ENCODE data around the gene EGR1.
A peak's percentile ranks its signal among the peaks of the same experiment; 100 is the strongest.

EGR1 gene

DNA sequence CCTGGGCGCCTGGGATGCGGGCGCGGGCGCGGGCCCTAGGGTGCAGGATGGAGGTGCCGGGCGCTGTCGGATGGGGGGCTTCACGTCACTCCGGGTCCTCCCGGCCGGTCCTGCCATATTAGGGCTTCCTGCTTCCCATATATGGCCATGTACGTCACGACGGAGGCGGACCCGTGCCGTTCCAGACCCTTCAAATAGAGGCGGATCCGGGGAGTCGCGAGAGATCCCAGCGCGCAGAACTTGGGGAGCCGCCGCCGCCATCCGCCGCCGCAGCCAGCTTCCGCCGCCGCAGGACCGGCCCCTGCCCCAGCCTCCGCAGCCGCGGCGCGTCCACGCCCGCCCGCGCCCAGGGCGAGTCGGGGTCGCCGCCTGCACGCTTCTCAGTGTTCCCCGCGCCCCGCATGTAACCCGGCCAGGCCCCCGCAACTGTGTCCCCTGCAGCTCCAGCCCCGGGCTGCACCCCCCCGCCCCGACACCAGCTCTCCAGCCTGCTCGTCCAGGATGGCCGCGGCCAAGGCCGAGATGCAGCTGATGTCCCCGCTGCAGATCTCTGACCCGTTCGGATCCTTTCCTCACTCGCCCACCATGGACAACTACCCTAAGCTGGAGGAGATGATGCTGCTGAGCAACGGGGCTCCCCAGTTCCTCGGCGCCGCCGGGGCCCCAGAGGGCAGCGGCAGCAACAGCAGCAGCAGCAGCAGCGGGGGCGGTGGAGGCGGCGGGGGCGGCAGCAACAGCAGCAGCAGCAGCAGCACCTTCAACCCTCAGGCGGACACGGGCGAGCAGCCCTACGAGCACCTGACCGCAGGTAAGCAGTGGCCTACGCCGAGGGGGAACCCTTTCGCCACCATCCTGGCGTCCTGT lies at the start of gene EGR1:
EGR1 (plus strand) TSS at position 219 of the 864 bp plus-strand sequence; CDS start at position 502, 283 bp downstream.
- DNase-seq: peak; percentile 91

DNA sequence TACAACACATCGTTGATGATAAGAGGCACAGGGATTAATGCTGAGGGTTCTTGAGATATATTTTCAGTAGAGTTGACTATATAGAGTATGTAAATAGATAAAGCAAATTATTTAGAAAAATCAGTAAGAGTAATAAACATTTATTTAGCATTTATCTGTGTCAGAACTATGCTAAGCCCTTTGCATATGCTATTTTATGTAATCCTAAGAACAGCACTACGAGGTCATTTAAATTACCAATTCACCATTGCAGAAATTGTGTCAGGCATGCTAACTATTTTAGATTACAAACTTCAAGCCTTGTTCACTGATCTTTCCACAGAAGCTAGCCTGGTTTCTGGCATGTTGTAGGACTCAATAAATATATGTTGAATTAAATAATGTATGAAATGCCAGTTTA lies 46.8 kb upstream of the EGR1 start:
- no peak for DNase-seq

DNA sequence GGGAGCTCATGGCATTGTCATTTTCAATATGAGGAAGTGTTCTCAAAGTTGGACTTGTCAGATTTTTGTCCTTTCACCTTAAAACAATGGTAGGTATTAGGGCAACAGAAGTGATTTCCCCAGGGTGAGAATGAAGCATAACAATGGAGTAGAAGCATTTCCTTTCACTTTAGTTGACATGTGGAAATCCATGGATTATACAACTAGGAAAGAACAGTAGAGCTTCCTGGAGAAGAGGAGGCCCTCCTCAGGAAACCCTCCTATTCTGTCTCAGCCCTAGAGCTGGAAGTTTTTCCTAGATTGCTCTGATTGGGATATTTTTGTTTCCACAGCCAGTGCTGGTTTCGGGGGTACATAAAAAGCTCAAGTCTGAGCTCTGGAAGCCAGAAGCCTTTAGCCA lies 40.2 kb upstream of the EGR1 start:
- no peak for DNase-seq

DNA sequence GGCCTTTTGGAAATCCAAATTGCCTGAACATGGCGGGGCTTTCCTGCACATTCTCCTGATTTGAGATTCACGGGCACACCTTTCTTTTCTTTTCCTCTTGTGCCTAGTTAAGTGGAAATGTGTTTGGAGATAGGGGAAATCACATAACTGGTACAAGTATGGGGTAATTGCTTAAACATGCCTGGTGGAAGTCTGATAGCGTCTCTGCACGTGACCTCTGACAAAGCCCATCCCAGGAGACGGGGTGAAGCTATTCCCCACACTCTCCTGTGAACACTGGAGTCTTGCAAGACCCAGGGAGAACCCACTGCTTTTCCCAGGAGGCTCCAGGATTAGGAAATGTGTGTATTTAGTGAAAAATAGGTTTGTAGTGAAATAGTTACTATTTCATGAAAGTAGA lies 29.3 kb upstream of the EGR1 start:
- DNase-seq: no peak

DNA sequence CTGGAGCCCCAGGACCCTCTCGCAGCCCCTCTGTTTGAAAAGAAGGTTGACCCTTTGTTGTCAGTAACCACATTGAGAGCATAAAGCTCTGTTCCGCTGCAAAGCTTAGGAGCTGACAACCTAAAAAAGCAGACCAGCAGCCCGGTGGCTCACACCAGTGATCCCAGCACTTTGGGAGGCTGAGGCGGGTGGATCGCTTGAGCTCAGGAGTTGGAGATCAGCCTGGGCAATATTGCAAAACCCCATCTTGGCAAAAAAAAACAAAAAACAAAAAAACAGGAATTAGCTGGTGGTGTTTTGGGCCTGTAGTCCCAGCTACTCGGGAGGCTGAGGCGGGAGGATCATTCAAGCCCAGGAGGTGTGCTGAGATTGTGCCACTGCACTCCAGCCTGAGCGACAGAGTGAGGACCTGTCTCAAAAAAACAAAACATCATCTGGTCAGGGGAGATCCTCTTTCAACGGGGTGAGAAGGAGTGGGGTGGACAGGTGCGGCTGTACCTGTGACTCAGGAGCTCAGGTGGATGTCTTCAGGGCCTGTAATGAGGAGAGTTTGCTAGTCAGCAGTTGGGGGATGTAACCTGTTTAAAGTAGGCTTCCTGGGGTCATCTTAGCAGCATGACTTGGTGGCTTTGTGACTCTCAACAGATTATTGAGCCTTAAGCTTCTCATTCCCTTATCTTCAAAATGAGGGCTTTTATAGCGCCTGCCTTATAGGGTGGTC lies 27.1 kb upstream of the EGR1 start:
- no peak for DNase-seq

DNA sequence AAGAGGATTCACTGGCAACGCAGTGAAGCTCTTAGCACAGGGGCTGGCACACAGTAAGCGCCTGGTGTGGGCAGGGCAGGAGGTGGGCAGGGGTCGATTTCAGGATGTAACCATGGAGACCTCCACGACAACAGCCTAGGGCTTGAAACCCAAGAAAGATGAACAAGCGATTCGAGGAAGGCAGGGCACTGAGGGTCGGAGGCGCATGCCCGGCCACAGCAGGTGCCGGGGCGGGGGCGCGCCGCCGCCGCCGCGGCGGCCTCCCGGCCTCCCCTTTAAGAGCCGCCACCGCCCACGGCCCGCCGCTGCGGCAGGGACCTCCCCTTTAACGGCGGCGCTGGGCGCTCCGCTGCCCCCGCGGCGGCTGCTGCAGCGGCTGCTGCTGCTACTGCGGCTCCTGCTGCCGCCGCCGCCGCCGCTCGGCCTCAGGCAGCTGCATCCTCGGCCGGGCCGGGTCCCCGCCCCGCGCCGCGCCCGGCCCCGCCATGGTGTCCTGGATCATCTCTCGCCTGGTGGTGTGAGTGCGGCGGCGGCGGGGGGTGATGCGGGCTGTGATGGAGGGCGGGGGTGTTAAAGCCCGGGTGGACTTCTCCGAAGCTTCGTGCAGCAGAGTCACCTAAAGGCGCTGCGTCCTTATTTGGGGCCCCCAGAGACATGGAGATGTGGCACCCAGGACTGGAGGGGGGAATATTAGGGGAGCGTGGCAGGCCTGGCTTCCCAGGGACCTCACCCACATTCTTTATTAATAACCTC lies 26.4 kb upstream of the EGR1 start, which contains the start of gene REEP2:
REEP2 (plus strand) TSS at position 334 of the 753 bp plus-strand sequence; CDS start at position 486, 152 bp downstream.
- DNase-seq: peak; percentile 61

DNA sequence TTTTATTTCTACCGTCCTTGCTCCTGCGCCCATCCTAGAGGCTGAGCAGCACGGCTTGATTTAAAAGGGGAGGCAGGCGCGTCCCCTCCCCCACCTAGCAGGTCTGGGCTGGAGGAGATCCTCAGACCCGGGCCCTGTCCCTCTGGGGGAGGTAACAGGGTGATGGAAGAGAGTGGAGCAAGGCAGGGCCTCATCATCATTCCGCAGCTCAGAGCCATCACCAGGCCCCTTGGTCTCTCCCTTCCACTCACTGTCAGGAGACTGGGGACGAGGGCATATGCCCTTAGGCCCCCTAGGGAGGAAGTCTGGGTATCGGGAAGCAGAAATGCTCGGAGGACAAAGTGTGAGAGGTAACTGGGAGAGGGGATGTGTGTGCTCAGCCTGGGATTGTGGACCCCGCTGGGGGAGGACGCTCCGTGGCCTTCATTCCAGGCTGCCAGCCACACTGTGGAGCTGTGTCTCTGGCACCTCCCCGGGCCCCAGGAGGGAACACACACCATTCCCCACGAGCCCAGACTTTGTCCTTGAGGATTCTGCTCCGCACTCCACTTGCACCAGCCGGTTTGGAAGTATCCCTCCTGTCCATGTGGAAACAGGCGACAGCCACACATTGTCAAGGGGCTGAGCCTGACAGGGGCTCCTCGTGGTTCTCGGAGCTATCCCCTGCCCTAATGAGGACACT lies 25.7 kb upstream of the EGR1 start:
- DNase-seq: no peak

DNA sequence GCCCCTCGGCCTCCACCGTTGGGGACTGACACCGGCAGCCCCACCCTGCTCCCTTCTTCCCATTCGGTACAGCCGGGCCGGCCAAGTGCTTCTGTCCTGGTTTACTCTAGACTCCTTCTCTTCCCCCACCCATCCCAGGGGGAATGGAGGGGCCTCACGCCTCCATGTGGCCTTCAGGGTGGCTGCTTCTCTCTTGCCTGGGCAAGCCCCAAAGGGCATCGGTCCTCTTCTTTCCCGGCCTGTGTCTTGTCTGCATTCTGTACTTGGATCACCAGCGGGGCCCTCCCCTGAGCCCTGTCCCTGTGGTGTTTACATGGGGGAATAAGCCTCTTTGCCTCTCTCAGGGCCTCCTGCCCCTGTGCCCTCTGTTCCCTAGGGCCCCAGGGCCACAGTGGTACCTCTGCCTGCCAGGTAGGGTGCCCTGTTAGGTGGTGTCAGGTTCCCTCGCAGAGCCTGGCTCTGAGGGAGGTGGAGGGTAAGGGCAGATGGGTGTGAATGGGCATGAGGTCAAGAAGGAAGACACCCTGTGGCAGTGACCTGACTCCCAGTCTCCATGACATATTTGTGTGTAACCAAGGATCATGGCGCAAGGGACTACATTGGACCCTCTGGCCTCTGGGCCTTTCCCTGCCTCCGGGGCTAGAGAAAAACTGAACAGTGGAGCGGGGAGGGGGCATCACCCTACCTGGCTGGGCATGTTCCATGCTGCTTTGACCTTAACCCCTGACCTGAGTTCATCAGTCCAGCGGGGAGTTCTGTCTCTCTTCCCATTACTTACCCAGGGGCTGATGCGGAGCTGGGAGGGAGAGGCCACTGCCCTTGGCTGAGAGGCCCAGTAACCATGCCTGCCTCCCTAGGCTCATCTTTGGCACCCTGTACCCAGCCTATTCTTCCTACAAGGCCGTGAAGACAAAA lies 24.9 kb upstream of the EGR1 start:
- no peak for DNase-seq

DNA sequence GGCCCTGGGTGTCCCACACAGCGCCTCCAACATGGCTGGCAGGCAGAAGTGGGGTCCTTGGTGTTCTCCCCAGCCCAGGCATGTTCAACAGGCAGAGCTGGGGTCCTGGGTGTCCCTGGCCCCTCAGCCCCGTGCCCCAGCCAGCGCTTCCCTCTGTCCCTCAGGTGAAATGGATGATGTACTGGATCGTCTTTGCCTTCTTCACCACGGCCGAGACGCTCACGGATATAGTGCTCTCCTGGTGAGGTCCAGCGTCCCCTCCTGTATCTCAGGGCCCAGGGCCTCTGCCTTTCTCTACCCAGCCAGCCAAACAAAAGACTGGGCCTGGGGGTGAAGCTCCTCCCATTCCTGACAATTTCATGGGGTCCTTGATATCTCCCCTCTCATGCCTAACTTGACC lies 24.1 kb upstream of the EGR1 start:
- no peak for DNase-seq

DNA sequence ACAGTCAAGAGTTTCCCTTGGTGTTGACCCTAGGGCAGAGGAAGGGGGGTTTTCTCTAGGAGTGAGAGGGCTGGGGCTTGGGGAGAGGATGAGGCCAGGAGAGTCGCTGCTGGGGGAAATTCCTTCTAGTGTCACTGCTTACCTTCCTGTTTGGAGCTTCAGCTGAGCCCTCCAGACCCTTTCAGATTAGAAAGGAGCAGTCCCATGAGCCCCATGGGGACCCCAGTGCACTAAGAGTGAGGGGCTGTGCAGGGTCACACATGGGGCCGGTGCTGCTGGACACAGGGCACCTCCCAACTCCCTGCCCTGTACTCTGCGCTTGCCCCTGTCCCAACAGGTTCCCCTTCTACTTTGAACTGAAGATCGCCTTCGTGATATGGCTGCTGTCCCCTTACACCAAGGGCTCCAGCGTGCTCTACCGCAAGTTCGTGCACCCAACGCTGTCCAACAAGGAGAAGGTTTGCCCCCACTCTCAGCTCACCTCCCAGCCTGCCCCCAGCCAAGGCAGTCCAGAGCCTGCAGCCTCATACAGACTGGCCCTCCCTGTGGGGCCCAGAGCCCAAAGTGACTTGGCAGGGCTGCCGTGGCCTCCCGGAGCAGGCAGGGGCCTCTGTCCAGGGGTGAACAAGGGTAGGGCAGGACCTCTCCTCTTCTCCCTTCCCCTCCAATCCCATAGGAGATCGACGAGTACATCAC lies 21.1 kb upstream of the EGR1 start:
- DNase-seq: no peak

DNA sequence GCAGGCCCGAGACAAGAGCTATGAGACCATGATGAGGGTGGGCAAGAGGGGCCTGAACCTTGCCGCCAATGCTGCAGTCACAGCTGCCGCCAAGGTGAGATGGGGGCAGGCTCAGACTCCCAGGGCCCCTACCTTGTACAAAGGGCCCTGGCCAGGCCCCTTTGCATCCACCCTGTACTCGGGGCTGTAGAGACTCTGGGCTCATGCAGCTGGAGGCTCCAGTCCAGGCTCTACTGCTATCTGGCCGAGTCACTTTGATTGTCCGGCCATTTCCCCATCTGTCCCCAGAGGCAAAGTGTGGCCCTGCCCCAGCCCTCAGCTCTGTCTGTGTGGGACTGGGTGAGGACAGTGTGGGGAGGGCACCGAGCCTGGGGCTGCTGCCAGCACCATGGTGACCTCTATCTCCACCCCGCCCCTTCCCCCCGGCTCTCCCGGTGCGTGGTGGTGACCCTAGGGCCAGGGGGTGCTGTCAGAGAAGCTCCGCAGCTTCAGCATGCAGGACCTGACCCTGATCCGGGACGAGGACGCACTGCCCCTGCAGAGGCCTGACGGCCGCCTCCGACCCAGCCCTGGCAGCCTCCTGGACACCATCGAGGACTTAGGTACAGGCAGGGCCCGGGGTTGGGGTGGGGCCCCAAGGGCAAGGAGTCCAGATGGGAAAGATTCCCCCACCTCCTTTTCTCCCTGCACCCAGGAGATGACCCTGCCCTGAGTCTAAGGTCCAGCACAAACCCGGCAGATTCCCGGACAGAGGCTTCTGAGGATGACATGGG lies 20.3 kb upstream of the EGR1 start:
- no peak for DNase-seq

DNA sequence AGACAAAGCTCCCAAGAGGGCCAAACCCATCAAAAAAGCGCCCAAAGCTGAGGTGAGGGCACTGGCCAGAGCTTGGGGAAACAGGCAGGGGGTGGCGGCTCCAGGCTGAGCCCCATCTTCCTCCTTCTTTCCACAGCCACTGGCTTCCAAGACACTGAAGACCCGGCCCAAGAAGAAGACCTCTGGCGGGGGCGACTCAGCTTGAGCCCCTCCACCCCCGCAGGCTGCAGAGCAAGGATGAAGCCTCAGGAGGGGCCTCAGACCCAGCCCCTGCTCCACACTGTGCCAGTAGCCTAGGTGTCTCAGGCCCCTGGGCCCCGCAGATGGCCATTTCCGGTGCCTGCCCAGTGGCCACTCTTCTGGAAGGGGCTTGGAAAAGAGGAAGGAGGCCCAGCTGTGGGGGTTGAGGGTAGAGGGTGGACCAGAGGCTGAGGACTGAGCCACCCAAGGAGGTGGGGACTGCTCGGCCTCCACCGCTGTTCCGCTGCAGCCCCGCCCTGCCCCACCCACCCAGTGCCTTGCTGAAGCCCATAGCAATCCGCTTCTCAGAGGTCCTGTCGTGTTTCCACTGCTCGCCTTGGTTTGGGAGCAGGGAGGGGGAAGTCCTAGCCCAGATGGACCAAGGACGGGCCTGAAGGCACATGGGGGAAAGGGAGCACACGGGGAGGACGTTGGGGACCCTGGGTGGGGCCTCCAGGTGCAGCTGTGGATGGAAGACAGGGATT lies 19.6 kb upstream of the EGR1 start:
- no peak for DNase-seq

DNA sequence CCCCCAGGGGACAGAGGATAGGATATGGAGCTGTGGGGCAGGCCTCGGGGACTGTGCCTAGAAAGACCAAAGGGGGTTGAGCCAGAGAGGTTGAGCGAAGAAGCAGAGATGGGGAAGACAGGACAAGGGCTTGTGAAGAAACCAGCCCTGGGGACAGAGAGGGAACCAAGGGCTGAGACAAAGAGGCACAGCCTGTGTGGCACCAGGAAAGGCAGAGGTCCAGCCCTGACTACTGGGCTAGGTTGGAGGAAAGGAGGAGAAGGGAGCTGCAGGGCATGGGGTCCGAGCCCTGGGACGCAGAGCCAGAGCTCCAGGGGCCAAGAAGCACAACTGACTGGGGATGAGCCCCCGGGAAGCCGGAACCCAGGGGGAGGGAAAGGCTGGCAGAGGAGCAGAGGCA lies 17.2 kb upstream of the EGR1 start:
- DNase-seq: no peak

DNA sequence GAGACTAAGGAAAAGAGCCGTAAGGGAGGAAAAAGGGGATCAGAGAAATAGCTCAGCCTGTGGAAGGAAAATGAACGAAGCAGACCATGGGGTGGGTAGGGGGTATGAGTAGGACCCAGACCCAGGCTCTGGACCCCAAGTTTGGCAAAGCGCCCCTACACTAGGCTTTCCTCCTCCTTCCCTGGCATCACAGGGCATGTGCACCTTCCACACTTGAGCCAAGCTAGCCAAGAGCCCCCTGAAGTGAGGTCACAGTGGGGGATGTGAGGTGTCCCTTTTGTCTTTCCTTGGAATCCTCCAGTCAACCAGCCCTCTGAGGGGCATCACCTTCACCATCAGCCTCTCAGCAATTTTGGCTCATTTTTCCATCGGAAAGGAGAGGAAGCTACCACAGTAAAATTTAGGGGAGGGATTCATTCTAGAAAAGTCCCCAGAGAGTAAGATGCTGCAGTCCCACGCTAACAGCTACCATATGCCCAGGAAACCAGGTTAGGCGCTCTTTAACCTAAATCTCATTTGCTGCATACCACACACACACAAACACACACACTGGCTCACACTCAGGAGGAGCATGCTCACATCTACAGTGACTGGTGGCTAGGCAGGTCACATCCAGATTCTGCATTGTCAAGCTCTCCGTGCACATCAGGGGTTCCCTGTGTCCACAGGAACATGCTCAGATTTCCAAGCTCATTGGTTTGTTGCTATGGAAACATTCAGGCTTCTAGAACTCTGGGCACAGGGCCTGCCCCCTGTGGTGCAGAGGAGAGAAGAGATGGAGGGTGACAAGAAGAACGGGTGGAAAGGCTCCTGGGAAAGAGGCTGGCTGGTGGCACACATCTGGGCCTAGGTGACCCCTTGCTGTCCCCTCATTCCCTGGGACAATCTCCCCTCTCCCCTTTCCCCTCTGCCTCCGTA lies 16.5 kb upstream of the EGR1 start:
- DNase-seq: peak; percentile 78

DNA sequence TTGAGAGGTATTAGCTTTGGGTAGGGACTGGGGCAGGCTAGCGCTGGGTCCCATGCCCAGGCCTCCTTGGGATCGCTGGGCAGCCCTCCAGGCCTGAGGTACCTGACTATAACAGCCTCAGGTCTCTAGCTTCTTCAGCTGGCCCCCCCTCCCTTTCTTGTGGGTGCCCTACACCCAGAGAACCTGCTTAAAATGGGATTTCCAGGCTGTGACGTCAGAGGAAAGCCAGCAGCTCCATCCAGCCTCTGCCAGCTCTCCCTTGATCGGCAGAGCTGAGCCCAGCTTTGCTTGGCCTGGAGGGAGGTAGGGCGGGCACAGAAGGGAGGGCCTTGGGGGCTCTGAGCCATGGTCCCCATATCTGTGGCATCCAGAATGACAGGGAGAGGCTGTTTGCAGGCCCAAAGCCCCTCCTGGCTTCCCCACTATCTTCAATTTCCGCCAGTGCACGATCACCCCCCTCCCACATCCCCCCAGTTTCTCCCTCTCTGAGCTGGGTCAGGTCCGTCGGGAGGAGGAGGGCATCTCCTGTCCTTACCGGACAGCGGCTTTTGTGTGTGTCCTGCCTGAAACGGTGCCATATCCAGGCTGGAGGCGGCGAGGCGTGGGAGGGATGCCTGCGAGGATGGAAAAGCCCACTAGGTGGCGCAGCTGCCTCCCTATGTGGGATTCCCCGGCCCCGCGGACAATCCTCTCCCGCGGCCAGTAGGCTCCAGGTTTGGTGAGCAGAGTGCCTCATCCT lies 15.6 kb upstream of the EGR1 start:
- DNase-seq: peak; percentile 70

DNA sequence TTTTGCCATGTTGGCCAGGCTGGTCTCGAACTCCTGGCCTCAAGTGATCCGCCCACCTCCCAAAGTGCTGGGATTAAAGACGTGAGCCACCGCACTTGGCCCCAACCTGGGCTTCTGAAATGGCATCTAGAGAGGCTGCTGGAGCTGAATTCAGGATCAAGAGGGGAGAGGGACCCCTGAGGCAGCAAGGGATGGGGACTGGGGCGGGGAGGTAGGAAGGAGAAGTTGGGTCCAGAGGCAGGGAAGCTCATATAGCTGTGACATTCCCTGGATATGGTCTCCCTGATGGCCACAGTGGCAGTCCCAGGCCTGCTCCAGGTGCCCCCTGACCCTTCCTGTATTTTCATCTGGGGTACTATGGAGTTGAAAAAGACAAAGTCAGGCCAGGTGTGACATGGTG lies 14.3 kb upstream of the EGR1 start:
- DNase-seq: no peak

DNA sequence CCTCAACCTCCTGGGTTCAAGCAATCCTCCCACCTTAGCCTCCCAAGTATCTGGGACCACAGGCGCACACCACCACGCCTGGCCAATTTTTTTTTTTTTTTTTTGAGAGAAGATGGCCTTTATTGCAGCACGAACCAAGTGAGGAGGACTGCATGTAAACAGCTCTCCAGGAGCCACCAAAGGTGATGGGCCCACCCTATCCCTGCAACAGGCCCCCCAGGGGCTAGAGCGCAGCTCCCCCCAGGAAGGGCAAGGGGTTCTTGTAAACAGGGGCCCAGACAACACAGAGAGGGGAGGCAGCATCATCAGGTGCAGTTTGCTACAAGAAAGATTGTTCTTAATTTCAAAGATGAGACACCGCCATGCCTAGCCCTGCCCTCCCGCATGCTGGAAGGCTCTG lies 12.6 kb upstream of the EGR1 start:
- no peak for DNase-seq

DNA sequence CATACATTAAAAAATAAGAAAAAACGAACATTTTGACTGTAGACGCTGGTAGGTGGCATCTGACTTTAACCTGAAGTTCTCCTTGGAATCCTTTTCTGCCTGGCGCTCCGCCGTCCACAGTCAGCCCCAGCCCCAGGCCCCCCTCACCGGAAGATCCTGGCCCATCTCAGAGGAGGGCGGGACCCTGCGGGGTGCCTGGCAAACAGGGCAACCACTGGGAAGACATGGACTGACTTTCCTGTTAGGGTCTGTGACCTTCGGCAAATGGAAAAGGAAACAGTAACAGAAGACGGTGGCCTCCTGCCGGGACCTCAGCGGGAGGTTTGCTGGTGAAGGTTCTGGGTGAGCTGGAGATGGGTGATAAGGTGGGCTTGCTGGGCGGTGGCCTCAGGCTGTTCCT lies 11.7 kb upstream of the EGR1 start:
- DNase-seq: no peak

All from NCI-H774 (cell line).